Mononuclear cell (primary cell): ENCODE measurements around the gene ABLIM1. TPM values are rescaled to one million over a fixed set of nuclear protein-coding genes. Genes with fewer than 3 reads are reported as not detected.

Source experiments
- H3K27me3 ChIP-seq: 2 replicates; pipeline ENCODE4 v1.6.0; 2011; ENCODE audit warnings: low read length, control low read depth; ENCODE audit not compliant: insufficient read depth
- H3K4me1 ChIP-seq: 2 replicates; pipeline ENCODE4 v1.5.1; 2011; ENCODE audit warnings: mild to moderate bottlenecking, low read length, control low read depth; ENCODE audit not compliant: insufficient read depth
- H3K4me3 ChIP-seq: 2 replicates; pipeline ENCODE4 v1.5.1; 2011; ENCODE audit warnings: mild to moderate bottlenecking, low read length, moderate library complexity
- H3K9me3 ChIP-seq: 2 replicates; pipeline ENCODE4 v1.5.1; 2011; ENCODE audit warnings: low read depth, mild to moderate bottlenecking, control low read depth, low read length
- total RNA-seq: library from RNA; depleted of rRNA; stranded (reverse); fragments of >200 nt; gene quantifications from one replicate; pipeline ENCODE4 v1.2.3, GENCODE V29; 2012

Gene ABLIM1
- total RNA-seq, 1 donor, result 108 TPM

- H3K4me1 ChIP-seq, result peaks cover 6% of the 10 kb centered on the region
- H3K9me3 ChIP-seq, result no peaks in the 10 kb centered on the region
- no peaks in the 10 kb centered on the region for H3K27me3 ChIP-seq
- no peak overlapping the region for H3K4me3 ChIP-seq
Observed at GRCh38 chr10:114486938-114487814, 170.9 kb downstream of the ABLIM1 start.

- Histone ChIP-seq H3K4me3 (no peak overlapping the region), H3K27me3 (no peaks in the 10 kb centered on the region), H3K4me1 (no peaks in the 10 kb centered on the region), H3K9me3 (no peaks in the 10 kb centered on the region)
Observed at GRCh38 chr10:114485696-114486400, 172.2 kb downstream of the ABLIM1 start.

GRCh38 chr10:114483575-114483974 is 174.5 kb downstream of the ABLIM1 start:
- Histone ChIP-seq H3K9me3 (no peaks in the 10 kb centered on the region), H3K27me3 (no peaks in the 10 kb centered on the region), H3K4me3 (no peak overlapping the region), H3K4me1 (no peaks in the 10 kb centered on the region)

GRCh38 chr10:114482480-114483304 is 175.4 kb downstream of the ABLIM1 start:
- no peaks in the 10 kb centered on the region for H3K4me1 ChIP-seq
- no peaks in the 10 kb centered on the region for H3K9me3 ChIP-seq
- H3K4me3 ChIP-seq, result no peak overlapping the region
- no peaks in the 10 kb centered on the region for H3K27me3 ChIP-seq

- Histone ChIP-seq H3K4me3 (no peak overlapping the region), H3K4me1 (no peaks in the 10 kb centered on the region)
Observed at GRCh38 chr10:114481055-114481454, 177.0 kb downstream of the ABLIM1 start.

DNA sequence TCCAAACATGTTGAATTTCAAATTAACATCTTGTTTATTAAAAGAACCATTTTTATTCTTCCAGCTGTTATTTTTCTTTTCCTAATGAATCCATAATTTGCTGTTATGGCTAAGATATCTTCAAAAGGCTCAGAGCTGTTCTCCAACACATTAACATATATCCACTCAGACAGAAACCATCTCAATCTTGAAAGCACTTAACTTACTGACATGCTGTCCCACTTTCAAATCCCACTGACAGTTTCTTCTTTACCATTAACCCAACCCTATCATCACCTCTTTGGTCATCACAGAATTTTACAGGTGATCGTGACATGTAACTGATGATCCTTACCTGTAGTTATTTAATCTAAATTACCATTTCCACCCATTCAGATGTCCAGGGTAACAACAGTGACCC is 178.2 kb downstream of the ABLIM1 start:
- Histone ChIP-seq H3K27me3 (no peaks in the 10 kb centered on the region), H3K4me3 (no peak overlapping the region), H3K4me1 (no peaks in the 10 kb centered on the region), H3K9me3 (no peaks in the 10 kb centered on the region)

More at GRCh38 chr10:114481055-114481454, 177.0 kb downstream of the ABLIM1 start:
- H3K27me3 ChIP-seq, result no peaks in the 10 kb centered on the region
- no peaks in the 10 kb centered on the region for H3K9me3 ChIP-seq

DNA sequence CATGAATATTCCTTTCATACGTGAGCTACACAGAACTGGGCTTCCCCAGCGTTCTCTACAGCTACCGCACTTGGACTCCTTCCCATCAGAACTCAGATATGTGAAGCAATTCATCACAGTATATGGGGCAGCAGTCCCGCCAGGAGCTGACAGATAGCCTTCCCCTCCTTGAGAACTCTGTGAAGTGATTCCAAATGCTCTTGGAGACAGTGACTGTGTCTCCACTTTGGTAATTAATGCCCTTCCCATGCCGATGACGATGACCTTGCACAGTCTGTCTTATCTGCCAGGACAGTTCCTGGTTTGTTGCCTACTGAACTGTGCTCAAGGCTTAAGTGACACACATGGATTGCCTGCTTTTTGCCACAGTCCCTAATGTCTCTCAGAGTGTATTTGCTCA is 178.8 kb downstream of the ABLIM1 start:
- no peaks in the 10 kb centered on the region for H3K27me3 ChIP-seq
- no peaks in the 10 kb centered on the region for H3K9me3 ChIP-seq
- no peak overlapping the region for H3K4me3 ChIP-seq
- H3K4me1 ChIP-seq, result no peaks in the 10 kb centered on the region

GRCh38 chr10:114478281-114478680 is 179.8 kb downstream of the ABLIM1 start:
- Histone ChIP-seq H3K4me1 (no peaks in the 10 kb centered on the region), H3K4me3 (no peak overlapping the region), H3K27me3 (no peaks in the 10 kb centered on the region), H3K9me3 (no peaks in the 10 kb centered on the region)

GRCh38 chr10:114477285-114477684 is 180.8 kb downstream of the ABLIM1 start:
- Histone ChIP-seq H3K27me3 (no peaks in the 10 kb centered on the region), H3K9me3 (no peaks in the 10 kb centered on the region)

DNA sequence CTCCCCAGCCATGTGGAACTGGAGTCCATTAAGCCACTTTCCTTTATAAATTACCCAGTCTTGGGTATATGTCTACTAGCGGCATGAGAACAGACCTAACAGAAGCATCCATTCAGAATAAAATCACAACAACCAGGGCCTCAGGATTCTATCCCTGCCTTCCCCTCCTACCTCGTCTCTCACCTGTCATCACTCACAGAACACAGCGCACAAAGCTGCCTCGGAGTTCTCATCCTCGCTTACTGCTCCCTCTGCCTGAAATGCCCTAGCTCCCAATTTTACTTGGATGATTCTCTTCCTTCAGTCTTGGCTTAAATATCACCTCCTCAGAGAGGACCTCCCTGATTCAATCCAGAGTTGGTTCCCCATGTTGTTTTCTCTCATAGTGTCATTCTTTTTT is 183.1 kb downstream of the ABLIM1 start:
- Histone ChIP-seq H3K4me1 (peaks cover 4% of the 10 kb centered on the region), H3K9me3 (no peaks in the 10 kb centered on the region), H3K4me3 (no peak overlapping the region), H3K27me3 (no peaks in the 10 kb centered on the region)

More at GRCh38 chr10:114477285-114477684, 180.8 kb downstream of the ABLIM1 start:
- Histone ChIP-seq H3K4me3 (no peak overlapping the region), H3K4me1 (no peaks in the 10 kb centered on the region)

GRCh38 chr10:114473776-114474175 is 184.3 kb downstream of the ABLIM1 start:
- Histone ChIP-seq H3K4me3 (no peak overlapping the region), H3K4me1 (peaks cover 4% of the 10 kb centered on the region), H3K27me3 (no peaks in the 10 kb centered on the region), H3K9me3 (no peaks in the 10 kb centered on the region)

DNA sequence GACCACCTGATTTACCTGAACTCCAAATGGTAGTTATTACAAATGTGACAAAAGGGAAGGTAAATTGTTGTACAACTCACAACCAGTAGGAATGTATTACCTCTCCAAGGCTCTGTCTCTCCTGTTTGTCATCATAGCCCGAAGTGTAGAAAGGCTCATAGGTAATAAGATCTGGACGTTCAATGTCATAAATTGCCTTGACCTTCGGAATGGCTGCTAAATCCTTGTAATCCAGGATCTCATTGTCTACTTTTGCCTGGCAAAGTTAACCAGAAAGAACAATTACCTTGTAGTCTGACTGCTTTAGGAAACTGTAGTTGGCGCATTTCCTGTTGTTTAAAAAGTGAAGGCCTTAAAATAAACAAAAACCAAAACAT is 185.2 kb downstream of the ABLIM1 start:
- Histone ChIP-seq H3K27me3 (no peaks in the 10 kb centered on the region), H3K4me1 (peaks cover 4% of the 10 kb centered on the region), H3K9me3 (no peaks in the 10 kb centered on the region), H3K4me3 (no peak overlapping the region)

DNA sequence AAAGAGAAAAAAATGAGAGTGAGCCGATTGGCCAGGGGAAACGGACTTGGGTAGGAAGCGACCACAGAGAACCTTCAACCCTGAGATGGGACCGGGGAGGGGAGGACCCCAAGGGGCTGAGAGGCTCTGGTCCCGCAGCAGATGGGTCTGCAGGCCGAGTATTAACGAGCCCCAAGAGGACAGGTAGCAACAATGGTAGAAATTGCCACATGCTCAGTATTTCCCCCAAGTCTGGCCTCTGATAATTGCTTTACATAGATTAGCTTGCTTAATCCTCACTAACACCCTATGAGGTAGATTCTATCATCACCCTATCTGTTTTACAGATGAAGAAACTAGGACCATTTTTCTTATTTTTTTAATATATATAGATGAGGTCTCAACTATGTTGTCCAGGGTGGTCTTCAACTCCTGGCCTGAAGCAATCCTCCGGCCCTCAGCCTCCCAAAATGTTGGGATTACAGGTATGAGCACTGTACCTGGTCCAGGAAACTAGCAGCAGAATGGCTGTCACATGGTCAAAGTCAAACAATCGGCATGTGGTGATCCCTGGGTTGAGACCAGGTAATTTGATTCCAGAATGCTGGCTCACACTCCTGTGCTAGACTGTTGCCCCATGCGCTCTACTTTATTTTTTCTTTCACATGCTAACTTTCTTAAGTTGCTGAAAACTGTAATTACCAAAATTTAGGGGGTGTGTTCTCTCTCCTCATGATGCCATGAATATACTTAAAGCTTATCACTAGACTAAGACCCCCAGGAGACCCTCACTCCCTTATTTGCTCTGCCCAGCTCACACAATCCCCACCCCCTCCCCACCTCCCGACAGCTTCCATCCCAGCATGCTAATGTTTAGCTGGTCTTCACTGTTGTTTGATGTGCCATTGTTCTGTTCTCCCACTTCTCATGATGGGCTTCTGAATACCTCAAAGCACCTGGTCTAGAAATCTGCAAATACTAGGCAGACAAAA is 185.9 kb downstream of the ABLIM1 start:
- no peaks in the 10 kb centered on the region for H3K27me3 ChIP-seq
- no peaks in the 10 kb centered on the region for H3K9me3 ChIP-seq
- peaks cover 4% of the 10 kb centered on the region for H3K4me1 ChIP-seq
- no peak overlapping the region for H3K4me3 ChIP-seq
